ENCODE measurements around the gene CLHC1. TPM values are rescaled to one million over a fixed set of nuclear protein-coding genes. Genes with fewer than 3 reads are reported as not detected.
"Not testable (repeated sequence)": the region's sequence is repeated elsewhere in the genome, so short reads cannot be mapped to it uniquely, and the experiment has no call there.

CLHC1 gene
- polyA plus RNA-seq, 4 donors = 3.2 to 16.2 (median 3.5) TPM

GRCh38 chr2:55135491-55135890 is 96.6 kb downstream of the CLHC1 start:
- 45 to 92% (median 87%) methylated on average over 2 of the region's 2 CpGs for WGBS, 3 donors
- Histone ChIP-seq H3K36me3 (ENCODE audit: control insufficient read depth in 3 of 3, insufficient read depth in 2 of 3, low read depth in 1 of 3, low read length in 3 of 3) (no peaks in the 10 kb centered on the region), H3K9me3 (ENCODE audit: control insufficient read depth in 2 of 2, insufficient read depth in 1 of 2, low read depth in 1 of 2, low read length in 1 of 2) (peaks cover 0 to 6% of the 10 kb centered on the region in 2 donors), H3K27me3 (ENCODE audit: control insufficient read depth in 3 of 3, insufficient read depth in 3 of 3, low read length in 3 of 3) (no peaks in the 10 kb centered on the region), H3K27ac (ENCODE audit: low read depth in 1 of 3, low read length in 2 of 3) (peak overlapping the region in 1 of 3 donors; percentile 48), H3K4me3 (ENCODE audit: low read depth in 1 of 3, low read length in 3 of 3) (no peak overlapping the region), H3K4me1 (ENCODE audit: control insufficient read depth in 3 of 3, insufficient read depth in 2 of 3, low read depth in 1 of 3, low read length in 2 of 3) (peaks cover 18 to 40% (median 21%) of the 10 kb centered on the region in 3 donors)
- DNase-seq (no peak), FAIRE-seq (no peak)

- no peak overlapping the region for H3K4me3 ChIP-seq (ENCODE audit: low read depth in 1 of 3, low read length in 3 of 3)
- no peak for DNase-seq
- H3K27ac ChIP-seq (ENCODE audit: low read depth in 1 of 3, low read length in 2 of 3) = peak overlapping the region; percentile 44 to 80 (median 63)
- H3K36me3 ChIP-seq (ENCODE audit: control insufficient read depth in 3 of 3, insufficient read depth in 2 of 3, low read depth in 1 of 3, low read length in 3 of 3) = no peaks in the 10 kb centered on the region
- WGBS, 3 donors = 56 to 63% (median 59%) methylated on average over 1 of the region's 1 CpG
- FAIRE-seq = no peak
- H3K4me1 ChIP-seq (ENCODE audit: control insufficient read depth in 3 of 3, insufficient read depth in 2 of 3, low read depth in 1 of 3, low read length in 2 of 3) = peaks cover 18 to 40% (median 21%) of the 10 kb centered on the region in 3 donors
- H3K27me3 ChIP-seq (ENCODE audit: control insufficient read depth in 3 of 3, insufficient read depth in 3 of 3, low read length in 3 of 3) = no peaks in the 10 kb centered on the region
- H3K9me3 ChIP-seq (ENCODE audit: control insufficient read depth in 2 of 2, insufficient read depth in 1 of 2, low read depth in 1 of 2, low read length in 1 of 2) = peaks cover 0 to 6% of the 10 kb centered on the region in 2 donors
These were observed 97.8 kb downstream of the CLHC1 start for GRCh38 chr2:55134316-55134706.

- H3K36me3 ChIP-seq (ENCODE audit: control insufficient read depth in 3 of 3, insufficient read depth in 2 of 3, low read depth in 1 of 3, low read length in 3 of 3) = no peaks in the 10 kb centered on the region
- peak overlapping the region in 2 of 3 donors; percentile 17 to 45 for H3K4me3 ChIP-seq (ENCODE audit: low read depth in 1 of 3, low read length in 3 of 3)
- H3K4me1 ChIP-seq (ENCODE audit: control insufficient read depth in 3 of 3, insufficient read depth in 2 of 3, low read depth in 1 of 3, low read length in 2 of 3) = peaks cover 18 to 40% (median 21%) of the 10 kb centered on the region in 3 donors
- no peak for FAIRE-seq
- WGBS, 3 donors = 30 to 37% (median 33%) methylated on average over 10 of the region's 10 CpGs
- H3K27ac ChIP-seq (ENCODE audit: low read depth in 1 of 3, low read length in 2 of 3) = peak overlapping the region; percentile 57 to 80 (median 63)
- DNase-seq = peak; percentile 75 to 78
- no peaks in the 10 kb centered on the region for H3K27me3 ChIP-seq (ENCODE audit: control insufficient read depth in 3 of 3, insufficient read depth in 3 of 3, low read length in 3 of 3)
- peaks cover 0 to 6% of the 10 kb centered on the region in 2 donors for H3K9me3 ChIP-seq (ENCODE audit: control insufficient read depth in 2 of 2, insufficient read depth in 1 of 2, low read depth in 1 of 2, low read length in 1 of 2)
These were observed 98.4 kb downstream of the CLHC1 start for GRCh38 chr2:55133467-55134315.

DNA sequence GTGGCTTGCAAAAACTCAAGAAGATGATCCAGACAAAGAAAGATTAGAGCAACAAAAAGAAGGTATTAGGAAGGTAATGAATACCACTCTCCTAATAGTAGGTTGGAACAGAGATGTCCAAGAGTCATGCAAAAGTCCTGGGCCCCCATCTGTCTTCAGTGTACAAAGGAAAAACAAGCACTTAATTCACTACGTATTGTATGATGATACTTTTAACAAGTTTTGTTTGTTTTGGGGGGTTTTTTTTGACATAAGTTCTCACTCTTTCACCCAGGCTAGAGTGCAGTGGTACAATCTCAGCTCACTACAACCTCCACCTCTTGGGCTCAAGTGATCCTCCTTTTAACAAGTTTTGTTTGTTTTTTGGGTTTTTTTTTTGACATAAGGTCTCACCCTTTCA is 101.2 kb downstream of the CLHC1 start:
- no peaks in the 10 kb centered on the region for H3K27me3 ChIP-seq (ENCODE audit: control insufficient read depth in 3 of 3, insufficient read depth in 3 of 3, low read length in 3 of 3)
- no peaks in the 10 kb centered on the region for H3K36me3 ChIP-seq (ENCODE audit: control insufficient read depth in 3 of 3, insufficient read depth in 2 of 3, low read depth in 1 of 3, low read length in 3 of 3)
- no peak overlapping the region for H3K4me3 ChIP-seq (ENCODE audit: low read depth in 1 of 3, low read length in 3 of 3)
- peak overlapping the region in 1 of 3 donors; percentile 20 for H3K27ac ChIP-seq (ENCODE audit: low read depth in 1 of 3, low read length in 2 of 3)
- WGBS, 3 donors = 68 to 89% (median 71%) methylated on average over 1 of the region's 1 CpG
- H3K4me1 ChIP-seq (ENCODE audit: control insufficient read depth in 3 of 3, insufficient read depth in 2 of 3, low read depth in 1 of 3, low read length in 2 of 3) = peaks cover 7 to 20% (median 11%) of the 10 kb centered on the region in 3 donors
- no peaks in the 10 kb centered on the region for H3K9me3 ChIP-seq (ENCODE audit: control insufficient read depth in 2 of 2, insufficient read depth in 1 of 2, low read depth in 1 of 2, low read length in 1 of 2)
- no peak for DNase-seq
- no peak for FAIRE-seq

- not testable (repeated sequence) for H3K4me3 ChIP-seq (ENCODE audit: low read depth in 1 of 3, low read length in 3 of 3); H3K36me3 ChIP-seq (ENCODE audit: control insufficient read depth in 3 of 3, insufficient read depth in 2 of 3, low read depth in 1 of 3, low read length in 3 of 3); FAIRE-seq; DNase-seq; H3K27me3 ChIP-seq (ENCODE audit: control insufficient read depth in 3 of 3, insufficient read depth in 3 of 3, low read length in 3 of 3); H3K4me1 ChIP-seq (ENCODE audit: control insufficient read depth in 3 of 3, insufficient read depth in 2 of 3, low read depth in 1 of 3, low read length in 2 of 3); H3K27ac ChIP-seq (ENCODE audit: low read depth in 1 of 3, low read length in 2 of 3); H3K9me3 ChIP-seq (ENCODE audit: control insufficient read depth in 2 of 2, insufficient read depth in 1 of 2, low read depth in 1 of 2, low read length in 1 of 2)
- WGBS, 3 donors = 92 to 98% (median 98%) methylated on average over 4 of the region's 4 CpGs
These were observed 105.5 kb downstream of the CLHC1 start for GRCh38 chr2:55126643-55127042.

Other genes starting within 250 kb of the CLHC1 start
- 100 to 1,000 TPM in 3 of 4 donors, 10 to 100 TPM in 1; 98.1 to 291 (median 158) TPM for gene RTN4, start 181.8 kb downstream of the CLHC1 start, polyA plus RNA-seq
- 1,000 to 10,000 TPM; 1,274 to 3,019 (median 2,371) TPM for gene RPS27A, start 395 bp upstream of the CLHC1 start, polyA plus RNA-seq
- 10 to 100 TPM; 20.0 to 36.2 (median 33.1) TPM for gene MTIF2, start 36.9 kb upstream of the CLHC1 start, polyA plus RNA-seq
- gene CCDC88A, start 187.6 kb upstream of the CLHC1 start, polyA plus RNA-seq = 10 to 100 TPM in 1 of 4 donors, 1 to 10 TPM in 2, under 1 TPM in 1; 0.67 to 12.9 (median 4.0) TPM